ENCODE results near the gene AGPAT3.

The AGPAT3 gene

GRCh38 chr21:43908167-43908566, 43.1 kb downstream of the AGPAT3 start:
- no peak for DNase-seq (ENCODE audit: extremely low read depth, insufficient read length)
- no peak overlapping the region for H3K4me3 ChIP-seq (replicated peaks; ENCODE audit: low read depth, low read length)
- H3K36me3 ChIP-seq (ENCODE audit: control insufficient read depth, insufficient read depth, low read length): peaks cover 22% of the 10 kb centered on the region
- TF ChIP-seq CTCF (IDR thresholded peaks at IDR 0.05; ENCODE audit: insufficient read depth, low read length, poor library complexity, severe bottlenecking): no peak
- H3K27me3 ChIP-seq (replicated peaks; ENCODE audit: control insufficient read depth, insufficient read depth, low read length): no peaks in the 10 kb centered on the region

GRCh38 chr21:43909741-43910400, 44.8 kb downstream of the AGPAT3 start:
- no peaks in the 10 kb centered on the region for H3K27me3 ChIP-seq (replicated peaks; ENCODE audit: control insufficient read depth, insufficient read depth, low read length)
- TF ChIP-seq CTCF (IDR thresholded peaks at IDR 0.05; ENCODE audit: insufficient read depth, low read length, poor library complexity, severe bottlenecking): no peak
- peaks cover 17% of the 10 kb centered on the region for H3K36me3 ChIP-seq (ENCODE audit: control insufficient read depth, insufficient read depth, low read length)
- no peak for DNase-seq (ENCODE audit: extremely low read depth, insufficient read length)
- H3K4me3 ChIP-seq (replicated peaks; ENCODE audit: low read depth, low read length): no peak overlapping the region

GRCh38 chr21:43910460-43910859, 45.4 kb downstream of the AGPAT3 start:
- H3K27me3 ChIP-seq (replicated peaks; ENCODE audit: control insufficient read depth, insufficient read depth, low read length): no peaks in the 10 kb centered on the region
- no peak overlapping the region for H3K4me3 ChIP-seq (replicated peaks; ENCODE audit: low read depth, low read length)
- no peak for TF ChIP-seq CTCF (IDR thresholded peaks at IDR 0.05; ENCODE audit: insufficient read depth, low read length, poor library complexity, severe bottlenecking)
- DNase-seq (ENCODE audit: extremely low read depth, insufficient read length): no peak
- peaks cover 17% of the 10 kb centered on the region for H3K36me3 ChIP-seq (ENCODE audit: control insufficient read depth, insufficient read depth, low read length)

GRCh38 chr21:43911015-43911934, 46.3 kb downstream of the AGPAT3 start:
- no peak overlapping the region for H3K4me3 ChIP-seq (replicated peaks; ENCODE audit: low read depth, low read length)
- peaks cover 11% of the 10 kb centered on the region for H3K36me3 ChIP-seq (ENCODE audit: control insufficient read depth, insufficient read depth, low read length)
- no peak for TF ChIP-seq CTCF (IDR thresholded peaks at IDR 0.05; ENCODE audit: insufficient read depth, low read length, poor library complexity, severe bottlenecking)
- H3K27me3 ChIP-seq (replicated peaks; ENCODE audit: control insufficient read depth, insufficient read depth, low read length): no peaks in the 10 kb centered on the region
- DNase-seq (ENCODE audit: extremely low read depth, insufficient read length): no peak

GRCh38 chr21:43911935-43912487, 47.0 kb downstream of the AGPAT3 start:
- H3K4me3 ChIP-seq (replicated peaks; ENCODE audit: low read depth, low read length): no peak overlapping the region
- DNase-seq (ENCODE audit: extremely low read depth, insufficient read length): no peak
- no peaks in the 10 kb centered on the region for H3K27me3 ChIP-seq (replicated peaks; ENCODE audit: control insufficient read depth, insufficient read depth, low read length)
- peaks cover 5% of the 10 kb centered on the region; the same call in 1 of the 2 replicates for H3K36me3 ChIP-seq (ENCODE audit: control insufficient read depth, insufficient read depth, low read length)
- TF ChIP-seq CTCF (IDR thresholded peaks at IDR 0.05; ENCODE audit: insufficient read depth, low read length, poor library complexity, severe bottlenecking): no peak

Data from GM06990 (cell line).